B cell (primary cell): ENCODE measurements around the gene CDH13.

Experiments
- CTCF ChIP-seq: fragments of 200-600 bp; IDR thresholded peaks from one replicate; pipeline ENCODE4 v1.8.0; 2022; ENCODE audit warnings: antibody characterized with exemption, mild to moderate bottlenecking
- EZH2 ChIP-seq: IDR thresholded peaks from 2 replicates; pipeline ENCODE4 v1.6.1; 2012; ENCODE audit warnings: borderline replicate concordance, low read depth, mild to moderate bottlenecking, moderate library complexity, low read length; ENCODE audit not compliant: insufficient read depth, poor library complexity, severe bottlenecking

- TF ChIP-seq CTCF (no peak), EZH2 (no peak)
Measured at GRCh38 chr16:82638095-82638798, 11.5 kb downstream of the CDH13 start.
